ENCODE measurements around the gene SCYGR2.

SCYGR2 gene

DNA sequence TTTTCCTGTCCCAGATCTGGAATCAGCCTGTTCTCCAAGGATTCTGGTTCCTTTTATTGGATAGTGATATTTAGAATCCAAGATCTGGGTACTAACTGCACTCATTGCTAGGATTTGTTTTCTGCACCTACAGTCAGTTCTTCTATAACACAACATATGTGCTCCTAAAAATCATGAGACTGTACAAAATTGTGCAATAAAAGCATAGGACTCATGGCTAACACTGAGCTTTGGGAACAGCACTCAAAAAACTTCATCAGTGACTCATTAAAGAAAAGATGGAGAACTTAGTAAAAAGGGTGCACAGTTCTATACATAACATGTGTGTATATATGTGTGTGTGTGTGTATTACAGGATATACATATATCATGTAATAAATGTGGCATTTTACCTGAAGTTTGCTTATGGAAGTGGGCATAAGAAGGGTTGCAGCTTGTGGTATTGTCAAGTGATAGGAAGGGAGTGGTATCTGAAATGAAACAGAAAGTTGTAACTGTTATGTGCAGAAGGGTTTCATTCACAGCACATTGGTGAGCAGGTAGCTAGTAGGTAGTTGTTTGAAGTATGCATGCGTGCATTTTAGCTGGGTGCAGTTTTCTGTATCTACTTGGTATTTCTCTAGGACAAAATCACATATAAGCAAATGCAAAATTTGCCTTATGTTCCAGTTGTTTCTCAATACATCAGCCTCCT is 5.9 kb upstream of the SCYGR2 start:
- H3K27me3 ChIP-seq (ENCODE audit: insufficient read depth, low read length) = no peaks in the 10 kb centered on the region
- H3F3A ChIP-seq (ENCODE audit: insufficient read depth, low read length) = no peaks in the 10 kb centered on the region
- H3K9ac ChIP-seq (ENCODE audit: low read length) = no peak overlapping the region
- H2AFZ ChIP-seq (ENCODE audit: low read length) = no peak overlapping the region
- no peaks in the 10 kb centered on the region for H3K79me2 ChIP-seq (ENCODE audit: insufficient read depth, low read length)
- no peaks in the 10 kb centered on the region for H3K9me2 ChIP-seq (ENCODE audit: low read depth, low read length)
- H3K4me2 ChIP-seq (ENCODE audit: low read length) = no peak overlapping the region
- no peaks in the 10 kb centered on the region for H3K36me3 ChIP-seq (ENCODE audit: insufficient read depth, low read length)
- H3K27ac ChIP-seq (ENCODE audit: low read depth, low read length, poor library complexity, severe bottlenecking) = no peak overlapping the region
- no peaks in the 10 kb centered on the region for H4K20me1 ChIP-seq (ENCODE audit: insufficient read depth, low read length)
- H3K9me3 ChIP-seq (ENCODE audit: low read length) = no peaks in the 10 kb centered on the region
- H3K4me3 ChIP-seq (ENCODE audit: low read depth, low read length, poor library complexity, severe bottlenecking) = no peak overlapping the region
- TF ChIP-seq, protein P1, sequence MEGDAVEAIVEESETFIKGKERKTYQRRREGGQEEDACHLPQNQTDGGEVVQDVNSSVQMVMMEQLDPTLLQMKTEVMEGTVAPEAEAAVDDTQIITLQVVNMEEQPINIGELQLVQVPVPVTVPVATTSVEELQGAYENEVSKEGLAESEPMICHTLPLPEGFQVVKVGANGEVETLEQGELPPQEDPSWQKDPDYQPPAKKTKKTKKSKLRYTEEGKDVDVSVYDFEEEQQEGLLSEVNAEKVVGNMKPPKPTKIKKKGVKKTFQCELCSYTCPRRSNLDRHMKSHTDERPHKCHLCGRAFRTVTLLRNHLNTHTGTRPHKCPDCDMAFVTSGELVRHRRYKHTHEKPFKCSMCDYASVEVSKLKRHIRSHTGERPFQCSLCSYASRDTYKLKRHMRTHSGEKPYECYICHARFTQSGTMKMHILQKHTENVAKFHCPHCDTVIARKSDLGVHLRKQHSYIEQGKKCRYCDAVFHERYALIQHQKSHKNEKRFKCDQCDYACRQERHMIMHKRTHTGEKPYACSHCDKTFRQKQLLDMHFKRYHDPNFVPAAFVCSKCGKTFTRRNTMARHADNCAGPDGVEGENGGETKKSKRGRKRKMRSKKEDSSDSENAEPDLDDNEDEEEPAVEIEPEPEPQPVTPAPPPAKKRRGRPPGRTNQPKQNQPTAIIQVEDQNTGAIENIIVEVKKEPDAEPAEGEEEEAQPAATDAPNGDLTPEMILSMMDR (IDR thresholded peaks at IDR 0.05; ENCODE audit: low read length) = no peak
- no peak for TF ChIP-seq EZH2 (IDR thresholded peaks at IDR 0.05; ENCODE audit: borderline replicate concordance, low read length)
- H3K4me1 ChIP-seq (ENCODE audit: insufficient read depth, low read length, severe bottlenecking) = no peaks in the 10 kb centered on the region

GRCh38 chr2:227595797-227596196 is 2.9 kb upstream of the SCYGR2 start:
- no peaks in the 10 kb centered on the region for H3K79me2 ChIP-seq (ENCODE audit: insufficient read depth, low read length)
- H3F3A ChIP-seq (ENCODE audit: insufficient read depth, low read length) = no peaks in the 10 kb centered on the region
- H3K9ac ChIP-seq (ENCODE audit: low read length) = no peak overlapping the region
- H3K27ac ChIP-seq (ENCODE audit: low read depth, low read length, poor library complexity, severe bottlenecking) = no peak overlapping the region
- no peaks in the 10 kb centered on the region for H3K4me1 ChIP-seq (ENCODE audit: insufficient read depth, low read length, severe bottlenecking)
- H2AFZ ChIP-seq (ENCODE audit: low read length) = no peak overlapping the region
- no peaks in the 10 kb centered on the region for H3K36me3 ChIP-seq (ENCODE audit: insufficient read depth, low read length)
- no peaks in the 10 kb centered on the region for H3K27me3 ChIP-seq (ENCODE audit: insufficient read depth, low read length)
- no peaks in the 10 kb centered on the region for H3K9me2 ChIP-seq (ENCODE audit: low read depth, low read length)
- H3K4me3 ChIP-seq (ENCODE audit: low read depth, low read length, poor library complexity, severe bottlenecking) = no peak overlapping the region
- no peaks in the 10 kb centered on the region for H3K9me3 ChIP-seq (ENCODE audit: low read length)
- H3K4me2 ChIP-seq (ENCODE audit: low read length) = no peak overlapping the region
- TF ChIP-seq EZH2 (IDR thresholded peaks at IDR 0.05; ENCODE audit: borderline replicate concordance, low read length) = no peak
- TF ChIP-seq, protein P1 (IDR thresholded peaks at IDR 0.05; ENCODE audit: low read length) = no peak
- H4K20me1 ChIP-seq (ENCODE audit: insufficient read depth, low read length) = no peaks in the 10 kb centered on the region

DNA sequence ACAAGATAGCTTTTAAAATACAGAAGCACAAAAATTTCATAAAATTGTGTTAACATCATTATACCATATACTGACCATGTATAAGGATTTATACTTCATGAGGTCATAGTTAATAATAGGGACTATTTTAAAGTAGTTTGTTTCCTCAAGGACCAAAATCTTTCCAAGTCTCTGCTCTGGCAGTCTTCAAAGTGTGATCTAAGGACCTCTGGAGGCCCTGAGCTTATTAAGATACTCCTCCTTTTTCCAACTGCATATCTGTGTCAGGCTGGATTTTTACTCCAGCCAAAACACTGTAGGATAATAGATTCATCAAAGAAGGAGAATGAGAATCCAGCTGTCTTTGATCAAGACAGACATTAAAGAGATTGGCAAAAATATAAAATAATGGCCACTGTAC is 1.7 kb upstream of the SCYGR2 start:
- H4K20me1 ChIP-seq (ENCODE audit: insufficient read depth, low read length) = no peaks in the 10 kb centered on the region
- H3K9ac ChIP-seq (ENCODE audit: low read length) = no peak overlapping the region
- H3K9me2 ChIP-seq (ENCODE audit: low read depth, low read length) = no peaks in the 10 kb centered on the region
- H2AFZ ChIP-seq (ENCODE audit: low read length) = no peak overlapping the region
- no peaks in the 10 kb centered on the region for H3K36me3 ChIP-seq (ENCODE audit: insufficient read depth, low read length)
- no peak overlapping the region for H3K27ac ChIP-seq (ENCODE audit: low read depth, low read length, poor library complexity, severe bottlenecking)
- H3K9me3 ChIP-seq (ENCODE audit: low read length) = no peaks in the 10 kb centered on the region
- TF ChIP-seq, protein P1 (IDR thresholded peaks at IDR 0.05; ENCODE audit: low read length) = no peak
- TF ChIP-seq EZH2 (IDR thresholded peaks at IDR 0.05; ENCODE audit: borderline replicate concordance, low read length) = no peak
- no peak overlapping the region for H3K4me2 ChIP-seq (ENCODE audit: low read length)
- no peak overlapping the region for H3K4me3 ChIP-seq (ENCODE audit: low read depth, low read length, poor library complexity, severe bottlenecking)
- no peaks in the 10 kb centered on the region for H3K4me1 ChIP-seq (ENCODE audit: insufficient read depth, low read length, severe bottlenecking)
- no peaks in the 10 kb centered on the region for H3F3A ChIP-seq (ENCODE audit: insufficient read depth, low read length)
- no peaks in the 10 kb centered on the region for H3K79me2 ChIP-seq (ENCODE audit: insufficient read depth, low read length)
- H3K27me3 ChIP-seq (ENCODE audit: insufficient read depth, low read length) = no peaks in the 10 kb centered on the region

Measured in OCI-LY1 (cell line).